Breast epithelium (tissue), 4 donors: ENCODE results near the gene ARL4D. TPM values are rescaled to one million over a fixed set of nuclear protein-coding genes. Genes with fewer than 3 reads are reported as not detected.

ENCODE experiments used
- DNase-seq, 2 donors: peaks; one replicate each; pipeline ENCODE4 v3.0.0-alpha.2; 2019; ENCODE audit warnings: low spot score in 2 of 2
- H3K27ac ChIP-seq, 2 donors: fragments of 200-600 bp; sonication (generic) in 1 of 2; one replicate each; pipeline ENCODE4 v1.5.1; 2016 to 2019; ENCODE audit warnings: mild to moderate bottlenecking in 1 of 2
- H3K27me3 ChIP-seq, 2 donors: fragments of 200-600 bp; sonication (generic) in 1 of 2; one replicate each; pipeline versions ENCODE4 v1.5.1 to v1.6.0; 2017 to 2019; ENCODE audit warnings: control low read depth in 1 of 2, mild to moderate bottlenecking in 1 of 2
- H3K36me3 ChIP-seq: fragments of 200-600 bp; one replicate; pipeline ENCODE4 v1.5.1; 2019
- H3K4me1 ChIP-seq, 2 donors: fragments of 200-600 bp; sonication (generic); one replicate each; pipeline ENCODE4 v1.5.1; 2016 to 2019; ENCODE audit warnings: control low read depth in 1 of 2
- H3K4me3 ChIP-seq, 3 donors: fragments of 200-600 bp; sonication (generic); 1 replicate in 2 of 3; 2 replicates in 1 of 3; pipeline ENCODE4 v1.5.1; 2016 to 2019; ENCODE audit warnings: mild to moderate bottlenecking in 3 of 3, moderate library complexity in 2 of 3
- H3K9me3 ChIP-seq, 2 donors: fragments of 200-600 bp; sonication (generic) in 1 of 2; one replicate each; pipeline ENCODE4 v1.5.1; 2016 to 2019; ENCODE audit warnings: control low read depth in 1 of 2
- CTCF ChIP-seq, 3 donors: fragments of 450-650 bp; IDR thresholded peaks; one replicate each; pipeline ENCODE4 v1.5.1; 2016 to 2017; ENCODE audit warnings: antibody characterized with exemption in 3 of 3, mild to moderate bottlenecking in 3 of 3, moderate library complexity in 3 of 3
- POLR2A ChIP-seq: fragments of 450-650 bp; IDR thresholded peaks from one replicate; pipeline ENCODE4 v1.6.1; 2016; ENCODE audit warnings: antibody characterized with exemption, mild to moderate bottlenecking, moderate library complexity
- POLR2AphosphoS5 ChIP-seq, 3 donors: sonication (generic); formaldehyde crosslinking; IDR thresholded peaks; one replicate each; pipeline ENCODE4 v1.6.1; 2017; ENCODE audit warnings: antibody characterized with exemption in 3 of 3
- intact Hi-C: fragments of 100-400 bp; cut with DNase I; formaldehyde crosslinking; loops from one replicate; pipeline ENCODE4 v1.15.1; 2023; ENCODE audit warnings: low total_unique reads
- total RNA-seq, 3 donors: library from RNA; depleted of rRNA; stranded (reverse); fragments of >200 nt; gene quantifications; one replicate each; pipeline ENCODE4 v1.1.0, GENCODE V29; 2016

Gene ARL4D
- total RNA-seq, 3 donors from 2014 or later: 6.1 to 15.4 (median 7.2) TPM

- intact Hi-C loops: no loop called here
- no peak for DNase-seq
- no peaks in the 10 kb centered on the region for H3K27me3 ChIP-seq
- H3K4me3 ChIP-seq: peak overlapping the region; percentile 52 to 68 (median 60)
- peak overlapping the region; percentile 95 to 97 for H3K27ac ChIP-seq
- no peaks in the 10 kb centered on the region for H3K36me3 ChIP-seq
- no peaks in the 10 kb centered on the region for H3K4me1 ChIP-seq
- TF ChIP-seq POLR2A (no peak), POLR2AphosphoS5 (IDR thresholded peaks at IDR 0.05) (no peak)
- no peaks in the 10 kb centered on the region for H3K9me3 ChIP-seq
These were observed 39.2 kb upstream of the ARL4D start for GRCh38 chr17:43359469-43360110.

DNA sequence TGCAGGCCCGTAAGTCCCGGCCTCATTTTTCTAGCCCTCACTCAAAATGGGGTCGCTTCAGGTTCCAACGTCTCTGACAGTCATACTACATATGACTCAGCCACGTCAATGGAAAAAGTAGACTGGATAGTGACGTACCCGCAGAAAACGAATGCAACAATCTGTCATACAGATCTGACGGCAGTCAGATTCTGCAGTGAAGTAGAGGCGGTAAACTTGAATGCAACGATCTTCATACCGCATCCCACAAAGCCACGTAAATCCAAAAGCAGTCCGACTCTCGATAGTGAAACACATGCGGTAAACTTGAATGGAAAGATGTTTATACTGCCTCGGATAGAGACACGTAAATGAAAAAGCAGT lies 38.4 kb upstream of the ARL4D start:
- intact Hi-C loops: no loop called here
- peak overlapping the region; percentile 95 to 97 for H3K27ac ChIP-seq

DNA sequence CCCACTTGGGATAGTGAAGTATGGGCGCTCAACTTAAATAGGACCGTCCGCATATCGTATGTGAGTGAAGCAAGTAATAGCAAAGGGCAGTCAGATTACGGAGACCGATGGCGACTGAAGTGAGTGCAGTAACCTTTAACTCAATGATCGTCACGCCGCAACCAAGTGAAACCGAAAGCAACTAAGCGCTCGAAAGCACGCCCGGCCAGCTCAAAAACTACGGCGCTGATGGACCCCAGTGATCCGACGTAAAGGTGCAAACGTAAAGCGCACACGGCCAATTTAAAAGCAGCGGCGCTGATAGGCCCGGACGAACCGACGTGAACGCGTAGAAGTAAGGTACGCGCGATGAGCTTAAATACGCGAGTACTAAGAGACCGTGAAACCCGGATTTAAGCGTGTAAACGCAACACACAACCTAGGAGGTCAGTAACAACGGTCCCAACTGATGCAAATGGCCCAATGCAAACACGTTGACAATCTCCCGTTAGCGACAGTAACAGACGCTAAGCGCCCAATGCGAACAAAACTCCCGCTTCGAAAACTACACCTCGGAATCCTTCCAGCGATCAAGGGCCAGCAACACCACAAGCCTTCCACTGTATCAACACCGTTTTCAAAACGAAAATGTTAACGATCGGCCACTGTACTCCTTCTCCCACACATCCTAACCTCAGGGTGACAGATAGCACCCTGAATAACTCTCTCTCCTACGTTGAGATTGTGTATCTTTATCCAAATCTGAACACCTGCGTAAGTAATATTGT lies 37.9 kb upstream of the ARL4D start:
- intact Hi-C loops: no loop called here
- Histone ChIP-seq H3K9me3 (no peaks in the 10 kb centered on the region), H3K4me3 (peak overlapping the region; percentile 52 to 68 (median 60)), H3K4me1 (no peaks in the 10 kb centered on the region), H3K36me3 (no peaks in the 10 kb centered on the region), H3K27me3 (no peaks in the 10 kb centered on the region), H3K27ac (peak overlapping the region; percentile 95 to 97)
- peak; percentile 95 to 97 for DNase-seq
- TF ChIP-seq POLR2A (peak; percentile 100), POLR2AphosphoS5 (IDR thresholded peaks at IDR 0.05) (peak in 2 of 3 donors; percentile 100), CTCF (IDR thresholded peaks at IDR 0.05) (peak; percentile 12 to 63 (median 13))

More for the DNA sequence above, 38.4 kb upstream of the ARL4D start:
- peak overlapping the region; percentile 52 to 68 (median 60) for H3K4me3 ChIP-seq
- no peaks in the 10 kb centered on the region for H3K27me3 ChIP-seq
- DNase-seq: peak in 1 of 2 donors; percentile 66
- peak; percentile 63 for TF ChIP-seq POLR2A
- TF ChIP-seq CTCF (IDR thresholded peaks at IDR 0.05): no peak
- peak in 1 of 3 donors; percentile 0 for TF ChIP-seq POLR2AphosphoS5 (IDR thresholded peaks at IDR 0.05)
- H3K4me1 ChIP-seq: no peaks in the 10 kb centered on the region
- H3K9me3 ChIP-seq: no peaks in the 10 kb centered on the region
- H3K36me3 ChIP-seq: no peaks in the 10 kb centered on the region

- Histone ChIP-seq H3K27ac (no peak overlapping the region), H3K36me3 (no peaks in the 10 kb centered on the region), H3K9me3 (no peaks in the 10 kb centered on the region), H3K4me3 (no peak overlapping the region), H3K4me1 (no peaks in the 10 kb centered on the region), H3K27me3 (no peaks in the 10 kb centered on the region)
- no peak for DNase-seq
- TF ChIP-seq POLR2A: no peak
- no peak for TF ChIP-seq CTCF (IDR thresholded peaks at IDR 0.05)
- TF ChIP-seq POLR2AphosphoS5 (IDR thresholded peaks at IDR 0.05): no peak
- intact Hi-C loops: no loop called here
These were observed 35.4 kb upstream of the ARL4D start for GRCh38 chr17:43363181-43363925.

- Histone ChIP-seq H3K4me3 (no peak overlapping the region), H3K4me1 (peaks cover 0 to 4% of the 10 kb centered on the region in 2 donors), H3K27me3 (no peaks in the 10 kb centered on the region), H3K36me3 (no peaks in the 10 kb centered on the region), H3K27ac (no peak overlapping the region), H3K9me3 (no peaks in the 10 kb centered on the region)
- no peak for DNase-seq
- no peak for TF ChIP-seq CTCF (IDR thresholded peaks at IDR 0.05)
- TF ChIP-seq POLR2A: no peak
- intact Hi-C loops: no loop called here
These were observed 34.9 kb upstream of the ARL4D start for GRCh38 chr17:43363926-43364285.
